GM12872 (cell line): ENCODE data around the gene B3GNT2.

Experiments
- TF ChIP-seq, protein P1 (sequence below): IDR thresholded peaks from 3 replicates; pipeline ENCODE4 v1.5.1; 2011; ENCODE audit warnings: low read depth, mild to moderate bottlenecking, low read length, moderate library complexity; ENCODE audit not compliant: insufficient read depth

B3GNT2 gene

GRCh38 chr2:62270728-62271127, 74.8 kb downstream of the B3GNT2 start:
- TF ChIP-seq, protein P1, sequence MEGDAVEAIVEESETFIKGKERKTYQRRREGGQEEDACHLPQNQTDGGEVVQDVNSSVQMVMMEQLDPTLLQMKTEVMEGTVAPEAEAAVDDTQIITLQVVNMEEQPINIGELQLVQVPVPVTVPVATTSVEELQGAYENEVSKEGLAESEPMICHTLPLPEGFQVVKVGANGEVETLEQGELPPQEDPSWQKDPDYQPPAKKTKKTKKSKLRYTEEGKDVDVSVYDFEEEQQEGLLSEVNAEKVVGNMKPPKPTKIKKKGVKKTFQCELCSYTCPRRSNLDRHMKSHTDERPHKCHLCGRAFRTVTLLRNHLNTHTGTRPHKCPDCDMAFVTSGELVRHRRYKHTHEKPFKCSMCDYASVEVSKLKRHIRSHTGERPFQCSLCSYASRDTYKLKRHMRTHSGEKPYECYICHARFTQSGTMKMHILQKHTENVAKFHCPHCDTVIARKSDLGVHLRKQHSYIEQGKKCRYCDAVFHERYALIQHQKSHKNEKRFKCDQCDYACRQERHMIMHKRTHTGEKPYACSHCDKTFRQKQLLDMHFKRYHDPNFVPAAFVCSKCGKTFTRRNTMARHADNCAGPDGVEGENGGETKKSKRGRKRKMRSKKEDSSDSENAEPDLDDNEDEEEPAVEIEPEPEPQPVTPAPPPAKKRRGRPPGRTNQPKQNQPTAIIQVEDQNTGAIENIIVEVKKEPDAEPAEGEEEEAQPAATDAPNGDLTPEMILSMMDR, result no peak
